Measurements from ENCODE around the gene TUBB8. TPM values are rescaled to one million over a fixed set of nuclear protein-coding genes. Genes with fewer than 3 reads are reported as not detected.

The TUBB8 gene
- total and polyA plus RNA-seq, 2 donors = 0.05 to 0.75 TPM

Other genes starting within 250 kb of the TUBB8 start
- gene ZMYND11, start 86.2 kb upstream of the TUBB8 start, total RNA-seq = 30.9 TPM
- 45.0 TPM for gene ZMYND11, start 86.2 kb upstream of the TUBB8 start, polyA plus RNA-seq

Data from thymus (tissue), 2 donors.